Activated CD4-positive, alpha-beta memory T cell treated with anti-CD3 and anti-CD28 coated beads, Interleukin-2, amount 10 ng/mL, durations not matched to agents 7 days and 5 days (primary cell): ENCODE data around the gene CEP131. TPM values are rescaled to one million over a fixed set of nuclear protein-coding genes. Genes with fewer than 3 reads are reported as not detected.

Source experiments
- CTCF ChIA-PET: fragments of 350-600 bp; sonication (Branson Sonifier 250); formaldehyde crosslinking; loops from one replicate; lab custom pipeline; 2021; ENCODE audit warnings: antibody characterized with exemption, inconsistent platforms; lab: Charles Lee
- POLR2A ChIA-PET: fragments of 350-600 bp; sonication (Branson Sonifier 250); formaldehyde crosslinking; loops from one replicate; lab custom pipeline; 2021; ENCODE audit warnings: antibody characterized with exemption; lab: Charles Lee
- DNase-seq: peaks from one replicate; pipeline ENCODE4 v3.0.0-alpha.2; 2020
- H3K27ac Mint-ChIP-seq: one replicate; pipeline ENCODE4 v1.8.0; 2021; ENCODE audit warnings: mild to moderate bottlenecking, mixed read lengths
- H3K27me3 Mint-ChIP-seq: one replicate; pipeline ENCODE4 v1.8.0; 2021; ENCODE audit warnings: mixed read lengths
- H3K36me3 Mint-ChIP-seq: one replicate; pipeline ENCODE4 v1.8.0; 2021; ENCODE audit warnings: low read depth, mixed read lengths
- H3K4me1 Mint-ChIP-seq: one replicate; pipeline ENCODE4 v1.8.0; 2021; ENCODE audit warnings: mixed read lengths
- H3K4me3 Mint-ChIP-seq: one replicate; pipeline ENCODE4 v1.8.0; 2021; ENCODE audit warnings: mild to moderate bottlenecking, mixed read lengths
- H3K9me3 Mint-ChIP-seq: one replicate; pipeline ENCODE4 v1.8.0; 2021; ENCODE audit warnings: mixed read lengths
- total RNA-seq, 2 experiments: library from RNA; stranded (reverse); gene quantifications; one replicate each; pipeline ENCODE4 v1.2.3, GENCODE V29; 2021

The CEP131 gene
- total RNA-seq, 2 experiments from 2014 or later, result 10.1 to 11.6 TPM

DNA sequence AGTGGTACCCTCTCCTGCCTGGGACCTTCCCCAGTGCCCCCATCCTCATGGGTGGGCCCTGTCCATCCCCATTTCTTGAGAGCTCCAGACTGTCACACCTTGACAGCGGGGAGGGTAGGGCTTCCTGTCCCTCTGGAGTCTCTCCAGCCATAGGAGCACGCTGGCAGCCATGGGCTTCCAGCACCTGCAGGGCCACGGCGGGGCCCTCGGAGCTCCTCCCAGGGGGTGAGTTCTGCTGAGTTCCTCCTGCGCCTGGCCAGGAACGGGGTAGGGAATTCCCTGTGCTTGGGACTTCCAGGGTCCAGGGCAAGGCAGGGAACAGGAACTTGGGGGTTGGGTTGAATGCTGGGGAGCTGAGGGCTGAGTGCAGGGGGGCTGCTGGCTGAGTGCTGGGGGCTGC is 33.7 kb downstream of the CEP131 start:
- CTCF ChIA-PET, result no interaction called here
- POLR2A ChIA-PET, result no interaction called here

DNA sequence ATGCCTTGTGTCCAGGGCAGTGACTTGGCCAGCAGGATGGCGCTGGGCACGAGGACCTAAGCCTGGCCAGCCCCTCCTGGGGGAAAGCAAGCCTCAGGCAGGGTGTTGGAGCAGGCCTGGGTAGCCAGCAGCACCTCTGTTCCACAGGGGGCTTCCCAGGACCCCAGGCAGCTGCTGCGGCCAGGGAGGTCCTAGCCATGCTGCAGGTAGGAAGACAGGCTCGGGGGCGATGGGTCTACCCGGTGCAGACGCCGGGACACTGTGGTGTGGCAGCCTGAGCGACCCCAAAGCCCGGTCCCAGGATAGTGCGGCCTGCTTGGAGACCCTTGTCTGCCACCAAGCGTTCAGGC is 34.3 kb downstream of the CEP131 start:
- Mint-ChIP-seq H3K36me3 (no peaks in the 10 kb centered on the region), H3K27ac (no peak overlapping the region)
- CTCF ChIA-PET, result no interaction called here

More for the DNA sequence above, 33.7 kb downstream of the CEP131 start:
- DNase-seq, result no peak
- Mint-ChIP-seq H3K36me3 (no peaks in the 10 kb centered on the region), H3K4me1 (no peaks in the 10 kb centered on the region), H3K27me3 (no peaks in the 10 kb centered on the region), H3K9me3 (no peaks in the 10 kb centered on the region), H3K4me3 (no peak overlapping the region), H3K27ac (no peak overlapping the region)

DNA sequence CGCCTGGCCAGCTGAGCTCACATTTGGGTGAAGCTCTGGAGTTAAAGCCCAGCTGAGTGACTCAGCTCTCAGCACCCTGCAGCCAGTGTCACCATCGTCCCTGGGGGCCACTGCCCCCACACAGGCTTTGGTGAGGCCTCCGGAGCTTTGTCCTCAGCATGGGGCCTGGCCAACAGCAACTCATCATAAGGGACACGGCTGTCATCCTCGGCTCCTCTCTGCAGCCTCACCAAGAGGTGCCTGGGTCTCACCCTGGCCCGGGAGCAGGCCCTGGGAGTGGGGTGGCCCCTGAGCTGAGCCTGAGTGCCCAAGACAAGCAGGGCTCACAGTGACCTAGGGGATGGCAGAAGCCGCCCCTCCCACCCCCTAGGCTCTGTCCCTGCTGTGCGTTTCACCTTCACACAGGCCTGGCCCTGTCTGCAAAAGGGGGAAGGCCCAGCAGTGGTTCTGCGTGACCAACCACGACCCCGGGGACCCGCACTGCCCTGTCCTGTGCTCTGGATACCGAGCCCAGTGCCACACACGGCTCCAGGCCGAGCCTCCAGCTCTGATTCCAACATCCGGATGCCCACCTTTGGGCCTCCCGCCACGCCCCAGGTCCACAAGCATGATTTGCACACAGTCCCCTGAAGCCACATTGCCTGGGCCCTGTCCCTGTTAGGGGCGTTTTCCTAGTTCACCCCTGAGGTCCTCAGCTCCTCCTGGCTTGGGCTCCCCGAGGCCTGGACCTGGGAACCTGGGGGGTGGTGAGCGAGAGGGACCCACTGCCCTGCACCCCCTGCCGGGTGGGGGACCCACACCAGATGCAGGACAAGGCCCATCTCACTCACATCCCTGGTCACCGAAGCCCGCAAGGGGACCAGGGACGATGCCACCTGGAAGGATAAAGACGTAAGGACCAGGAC is 34.9 kb downstream of the CEP131 start:
- DNase-seq, result no peak
- Mint-ChIP-seq H3K9me3 (no peaks in the 10 kb centered on the region), H3K27me3 (no peaks in the 10 kb centered on the region), H3K4me3 (no peak overlapping the region), H3K4me1 (no peaks in the 10 kb centered on the region), H3K27ac (no peak overlapping the region), H3K36me3 (no peaks in the 10 kb centered on the region)
- POLR2A ChIA-PET, result no interaction called here
- CTCF ChIA-PET, result no interaction called here

More for the DNA sequence above, 34.3 kb downstream of the CEP131 start:
- DNase-seq, result no peak
- H3K4me3 Mint-ChIP-seq, result no peak overlapping the region
- POLR2A ChIA-PET, result no interaction called here
- H3K4me1 Mint-ChIP-seq, result no peaks in the 10 kb centered on the region
- H3K9me3 Mint-ChIP-seq, result no peaks in the 10 kb centered on the region
- H3K27me3 Mint-ChIP-seq, result no peaks in the 10 kb centered on the region

DNA sequence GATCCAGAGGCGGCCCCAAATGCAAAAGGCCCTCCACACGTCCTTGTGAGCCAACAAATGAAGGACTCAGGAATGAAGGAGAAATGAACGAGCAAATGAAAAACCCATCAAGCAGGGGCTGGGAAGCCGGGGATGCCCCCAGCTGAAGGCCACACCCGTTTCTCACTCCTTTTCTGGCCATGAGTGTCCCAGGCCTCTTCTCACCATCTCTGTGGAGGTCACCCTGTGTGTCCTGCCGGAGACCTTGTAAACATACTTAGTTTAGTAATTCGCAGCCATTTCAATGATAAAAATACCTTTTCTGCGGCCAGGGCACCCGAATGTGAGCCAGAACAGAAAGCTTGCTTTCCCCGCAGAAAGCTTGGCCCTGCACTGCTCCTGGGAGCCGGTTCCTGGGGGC is 35.6 kb downstream of the CEP131 start:
- Mint-ChIP-seq H3K27me3 (no peaks in the 10 kb centered on the region), H3K9me3 (no peaks in the 10 kb centered on the region), H3K36me3 (no peaks in the 10 kb centered on the region), H3K27ac (no peak overlapping the region), H3K4me3 (no peak overlapping the region), H3K4me1 (no peaks in the 10 kb centered on the region)
- CTCF ChIA-PET, result no interaction called here
- POLR2A ChIA-PET, result no interaction called here
- no peak for DNase-seq

DNA sequence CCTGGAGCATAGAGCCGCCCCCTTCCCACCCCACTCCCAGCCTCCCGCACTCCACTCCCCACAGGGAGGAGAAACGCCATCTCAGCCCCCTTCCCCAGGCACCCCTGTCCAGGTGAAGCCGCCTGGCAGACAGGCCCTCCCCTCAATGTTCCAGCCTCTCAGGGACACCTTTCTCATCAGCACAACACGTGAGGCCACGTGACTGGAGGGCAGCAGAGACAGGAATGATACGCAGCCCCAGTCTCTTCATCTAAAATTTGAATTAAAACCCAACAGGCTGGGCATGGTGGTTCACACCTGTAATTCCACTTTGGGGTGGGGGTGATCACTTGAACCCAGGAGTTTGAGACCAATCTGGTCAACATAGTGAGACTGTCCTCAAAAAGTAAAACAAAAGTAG is 36.6 kb downstream of the CEP131 start:
- Mint-ChIP-seq H3K27ac (no peak overlapping the region), H3K4me1 (no peaks in the 10 kb centered on the region), H3K4me3 (no peak overlapping the region), H3K27me3 (no peaks in the 10 kb centered on the region), H3K36me3 (no peaks in the 10 kb centered on the region), H3K9me3 (no peaks in the 10 kb centered on the region)
- POLR2A ChIA-PET, result no interaction called here
- CTCF ChIA-PET, result no interaction called here
- no peak for DNase-seq

DNA sequence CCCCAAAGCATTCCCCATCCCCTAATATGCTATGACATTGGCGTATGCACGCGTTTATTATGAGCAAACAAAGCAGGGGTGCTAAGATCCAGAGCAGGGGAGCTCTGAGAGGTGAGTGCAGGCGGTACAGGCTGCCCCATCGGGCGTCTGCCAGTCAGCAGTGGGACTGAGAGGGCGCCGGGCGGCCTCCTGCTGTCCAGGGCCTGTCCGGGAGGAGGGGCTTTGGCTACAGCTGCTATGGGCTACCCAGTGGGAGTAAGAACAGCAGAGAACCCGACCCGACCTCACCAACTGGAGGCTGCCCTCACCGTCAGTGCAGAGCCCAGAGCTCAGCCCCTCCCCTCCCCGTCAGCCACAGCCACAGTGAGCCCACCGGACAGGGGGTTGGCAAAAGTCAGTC is 38.2 kb downstream of the CEP131 start:
- ChIA-PET CTCF (no interaction called here), POLR2A (no interaction called here)
- DNase-seq, result no peak
- no peaks in the 10 kb centered on the region for H3K4me1 Mint-ChIP-seq
- no peak overlapping the region for H3K4me3 Mint-ChIP-seq
- no peak overlapping the region for H3K27ac Mint-ChIP-seq
- H3K9me3 Mint-ChIP-seq, result no peaks in the 10 kb centered on the region
- no peaks in the 10 kb centered on the region for H3K36me3 Mint-ChIP-seq
- no peaks in the 10 kb centered on the region for H3K27me3 Mint-ChIP-seq

DNA sequence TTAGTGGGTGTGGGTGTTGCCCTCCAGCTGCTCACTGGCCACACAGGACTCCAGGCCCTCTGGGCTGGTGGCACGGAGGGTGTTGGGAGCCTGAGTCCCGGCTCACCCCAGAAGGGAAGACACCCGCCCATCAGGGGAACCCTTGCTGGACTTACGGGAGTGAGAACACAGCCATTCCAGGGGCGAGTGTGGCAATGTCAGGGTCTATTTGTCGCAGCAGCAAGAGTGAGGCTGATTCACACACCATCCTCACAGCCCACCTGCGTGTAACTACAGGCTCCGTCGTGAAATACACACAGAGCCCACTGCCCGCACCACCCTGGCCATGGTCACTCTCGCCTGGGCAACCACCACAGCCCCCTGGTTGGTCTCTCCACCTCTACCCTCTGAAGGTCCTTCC is 39.0 kb downstream of the CEP131 start:
- Mint-ChIP-seq H3K4me1 (no peaks in the 10 kb centered on the region), H3K36me3 (no peaks in the 10 kb centered on the region), H3K4me3 (no peak overlapping the region), H3K27me3 (no peaks in the 10 kb centered on the region), H3K9me3 (no peaks in the 10 kb centered on the region), H3K27ac (no peak overlapping the region)
- ChIA-PET POLR2A (no interaction called here), CTCF (no interaction called here)
- DNase-seq, result no peak

DNA sequence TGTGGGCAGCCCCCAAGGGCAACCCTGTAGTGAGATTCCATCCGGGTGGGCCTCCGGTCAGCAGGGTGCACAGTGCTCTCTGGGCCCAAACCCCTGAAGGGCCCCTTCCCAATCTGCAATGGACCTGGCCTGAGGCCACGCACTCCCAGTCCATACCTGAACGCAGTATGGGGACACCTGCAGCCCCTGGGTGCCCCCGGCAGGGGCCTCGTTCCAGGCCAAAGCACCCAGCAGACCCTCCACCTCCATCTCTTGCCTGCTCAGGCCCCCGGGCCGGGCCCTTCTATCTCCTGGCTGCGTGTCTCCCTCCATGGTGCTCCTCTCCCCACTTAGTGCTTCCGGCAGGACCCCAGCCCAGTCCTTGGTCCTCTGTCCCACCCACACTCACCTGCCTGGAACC is 39.4 kb downstream of the CEP131 start:
- H3K36me3 Mint-ChIP-seq, result no peaks in the 10 kb centered on the region
- CTCF ChIA-PET, result no interaction called here
- H3K27me3 Mint-ChIP-seq, result no peaks in the 10 kb centered on the region
- no peaks in the 10 kb centered on the region for H3K9me3 Mint-ChIP-seq
- POLR2A ChIA-PET, result no interaction called here
- DNase-seq, result no peak
- H3K27ac Mint-ChIP-seq, result no peak overlapping the region
- H3K4me1 Mint-ChIP-seq, result no peaks in the 10 kb centered on the region
- H3K4me3 Mint-ChIP-seq, result no peak overlapping the region

DNA sequence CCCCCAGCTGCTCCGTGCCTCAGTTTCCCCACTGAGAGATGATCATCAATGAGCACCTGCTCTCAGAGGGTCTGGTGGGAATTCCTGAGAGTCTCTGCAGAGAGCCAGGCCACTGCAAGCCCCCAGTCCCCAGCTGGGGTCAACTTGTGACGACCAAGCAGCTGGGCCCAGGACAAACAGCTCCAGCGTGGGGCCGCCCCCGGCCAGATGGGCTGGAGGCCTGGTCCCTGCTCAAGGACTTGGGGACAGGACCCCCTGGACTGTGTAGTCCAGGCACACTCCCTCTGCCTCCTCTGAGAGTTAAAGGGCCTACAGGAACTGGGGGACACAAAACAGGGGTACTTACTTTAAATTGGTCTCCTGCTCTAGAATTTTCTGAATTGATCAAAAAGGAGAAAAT is 40.2 kb downstream of the CEP131 start:
- no peaks in the 10 kb centered on the region for H3K9me3 Mint-ChIP-seq
- no peaks in the 10 kb centered on the region for H3K27me3 Mint-ChIP-seq
- H3K4me1 Mint-ChIP-seq, result no peaks in the 10 kb centered on the region
- POLR2A ChIA-PET, result no interaction called here
- DNase-seq, result no peak
- H3K27ac Mint-ChIP-seq, result no peak overlapping the region
- CTCF ChIA-PET, result no interaction called here
- H3K4me3 Mint-ChIP-seq, result no peak overlapping the region
- no peaks in the 10 kb centered on the region for H3K36me3 Mint-ChIP-seq

DNA sequence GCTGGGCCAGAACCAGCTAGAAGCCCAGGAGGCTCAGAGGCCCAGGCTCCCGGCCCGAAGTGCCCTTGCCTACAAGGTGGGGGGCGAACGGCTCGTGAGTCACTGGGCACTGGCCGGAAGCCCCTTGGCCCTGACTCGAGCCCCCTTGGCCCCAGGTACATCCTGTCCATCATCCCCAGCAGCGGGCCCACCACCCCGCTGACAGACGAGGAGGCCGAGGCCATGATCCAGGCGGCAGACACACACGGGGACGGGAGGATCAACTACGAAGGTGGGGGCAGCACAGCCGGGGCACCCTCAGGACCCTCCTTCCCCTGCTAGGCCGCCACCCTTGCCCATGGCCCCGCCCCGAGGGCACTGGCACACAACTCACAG is 41.0 kb downstream of the CEP131 start:
- no peaks in the 10 kb centered on the region for H3K9me3 Mint-ChIP-seq
- no peak overlapping the region for H3K4me3 Mint-ChIP-seq
- no peak overlapping the region for H3K27ac Mint-ChIP-seq
- ChIA-PET CTCF (no interaction called here), POLR2A (no interaction called here)
- no peaks in the 10 kb centered on the region for H3K4me1 Mint-ChIP-seq
- H3K36me3 Mint-ChIP-seq, result no peaks in the 10 kb centered on the region
- no peak for DNase-seq
- no peaks in the 10 kb centered on the region for H3K27me3 Mint-ChIP-seq

DNA sequence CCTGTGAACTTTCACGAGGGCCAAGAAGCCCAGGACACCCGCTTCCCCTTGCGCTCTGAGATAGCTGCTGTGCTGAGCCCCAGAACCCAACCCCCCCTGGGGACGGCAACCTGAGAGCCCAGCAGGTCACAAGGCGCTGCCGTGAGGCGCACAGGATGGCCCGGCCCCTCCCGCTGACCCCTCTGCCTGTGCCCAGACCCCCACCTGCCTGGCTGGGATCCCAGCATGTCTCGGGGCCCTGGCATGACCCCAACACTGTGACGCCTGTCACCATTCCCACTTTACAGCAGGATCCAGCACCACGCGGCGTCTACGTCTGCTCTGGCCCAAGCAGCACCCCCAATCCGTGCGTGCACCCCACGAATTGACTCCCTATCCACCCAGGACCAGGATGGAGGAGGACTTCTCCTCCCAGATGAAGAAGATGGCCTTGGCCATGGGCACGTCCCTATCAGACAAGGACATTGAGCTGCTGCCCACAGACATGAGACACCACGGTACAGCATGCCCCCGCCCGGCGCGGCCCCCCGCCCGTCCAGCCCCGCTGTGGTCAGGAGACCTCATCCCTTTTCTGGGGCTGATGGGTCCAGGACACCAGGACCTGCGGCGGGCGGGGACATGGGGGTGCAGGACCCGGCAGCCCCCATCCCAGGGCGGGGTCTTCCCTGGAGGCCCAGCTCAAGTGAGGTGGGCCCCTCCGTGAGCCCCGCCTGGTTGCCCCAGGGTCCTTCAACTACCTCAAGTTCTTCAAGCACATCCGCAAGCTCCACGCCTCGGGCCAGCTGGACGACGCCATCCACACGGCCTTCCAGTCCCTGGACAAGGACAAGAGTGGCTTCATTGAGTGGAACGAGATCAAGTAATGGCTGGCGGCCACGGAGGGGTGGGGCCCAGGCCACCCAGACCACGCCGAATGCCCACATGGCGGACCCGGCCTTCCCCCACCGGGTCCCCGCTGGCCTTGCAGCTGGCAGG is 41.6 kb downstream of the CEP131 start:
- no peak overlapping the region for H3K4me3 Mint-ChIP-seq
- H3K27me3 Mint-ChIP-seq, result peaks cover 1% of the 10 kb centered on the region
- no peaks in the 10 kb centered on the region for H3K9me3 Mint-ChIP-seq
- H3K4me1 Mint-ChIP-seq, result no peaks in the 10 kb centered on the region
- no peak for DNase-seq
- H3K36me3 Mint-ChIP-seq, result no peaks in the 10 kb centered on the region
- POLR2A ChIA-PET, result no interaction called here
- H3K27ac Mint-ChIP-seq, result no peak overlapping the region
- CTCF ChIA-PET, result interaction anchor here (0.6 kb wide), 1 partner anchor 152 kb away, joined by 6 read pairs; no protein-coding TSS in a partner anchor

DNA sequence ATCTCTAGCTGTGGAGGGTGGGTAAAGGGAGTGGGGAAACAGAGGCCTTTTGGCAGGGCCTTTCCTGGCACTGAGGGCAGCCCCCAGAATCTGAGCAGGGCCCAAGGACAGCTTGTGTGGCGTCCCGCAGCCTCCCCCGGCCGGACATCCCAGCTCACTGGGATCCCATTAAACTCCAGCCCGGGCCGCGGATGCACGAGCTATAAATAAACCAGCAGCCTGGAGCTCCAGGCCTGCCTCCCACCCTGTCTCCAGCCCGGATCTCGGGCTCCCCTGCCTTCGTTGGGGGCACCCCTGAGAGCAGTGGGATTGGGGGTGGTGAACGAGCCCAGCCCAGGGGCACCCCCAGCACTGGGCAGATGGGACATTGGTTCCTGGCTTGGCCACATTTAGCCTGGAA is 42.9 kb downstream of the CEP131 start:
- H3K4me3 Mint-ChIP-seq, result no peak overlapping the region
- no peaks in the 10 kb centered on the region for H3K4me1 Mint-ChIP-seq
- no peak for DNase-seq
- peaks cover 4% of the 10 kb centered on the region for H3K27me3 Mint-ChIP-seq
- no peaks in the 10 kb centered on the region for H3K36me3 Mint-ChIP-seq
- CTCF ChIA-PET, result no interaction called here
- POLR2A ChIA-PET, result no interaction called here
- H3K27ac Mint-ChIP-seq, result no peak overlapping the region
- no peaks in the 10 kb centered on the region for H3K9me3 Mint-ChIP-seq

DNA sequence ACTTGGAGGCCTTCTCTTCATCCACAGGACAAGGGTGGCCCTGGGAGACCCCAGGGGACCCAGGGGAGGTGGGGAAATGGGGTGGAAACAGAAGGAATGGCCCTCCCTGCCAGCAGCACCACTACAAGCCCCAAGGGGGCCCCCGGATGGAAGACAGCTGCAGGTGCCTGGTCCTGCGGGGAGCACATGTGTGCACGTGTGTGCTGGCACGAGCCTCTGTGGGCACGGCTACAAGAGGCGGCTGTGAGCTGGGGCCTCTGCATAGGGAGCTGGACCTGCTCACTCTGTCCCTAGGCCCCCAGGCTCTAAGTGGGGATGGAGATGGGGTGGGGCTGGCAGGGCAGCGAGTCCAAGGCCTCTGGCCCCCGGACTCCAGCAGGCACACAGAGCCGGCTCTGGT is 43.5 kb downstream of the CEP131 start:
- CTCF ChIA-PET, result no interaction called here
- no peaks in the 10 kb centered on the region for H3K4me1 Mint-ChIP-seq
- H3K9me3 Mint-ChIP-seq, result no peaks in the 10 kb centered on the region
- no peak overlapping the region for H3K4me3 Mint-ChIP-seq
- no peak for DNase-seq
- H3K36me3 Mint-ChIP-seq, result no peaks in the 10 kb centered on the region
- no peak overlapping the region for H3K27ac Mint-ChIP-seq
- H3K27me3 Mint-ChIP-seq, result peaks cover 4% of the 10 kb centered on the region
- POLR2A ChIA-PET, result no interaction called here
